GM10248 (cell line): ENCODE measurements around the gene ODF2.

Experiments used
- CTCF ChIA-PET: fragments of 300-600 bp; sonication (Branson Sonifier 250); formaldehyde crosslinking; extraction: SDS; loops from one replicate; lab custom pipeline; 2021; ENCODE audit warnings: antibody characterized with exemption; lab: Yijun Ruan, JAX
- POLR2A ChIA-PET: fragments of 350-650 bp; sonication (Branson Sonifier 250); formaldehyde crosslinking; extraction: SDS; loops from one replicate; lab custom pipeline; 2020; ENCODE audit warnings: antibody characterized with exemption; lab: Yijun Ruan, JAX
- DNase-seq: peaks from one replicate; pipeline ENCODE4 v3.0.0; 2012; ENCODE audit errors: extremely low spot score
- CTCF ChIP-seq: IDR thresholded peaks from 2 replicates; pipeline ENCODE4 v1.5.1; 2012; ENCODE audit warnings: mild to moderate bottlenecking, low read depth; ENCODE audit errors: extremely low read depth, missing control alignments, control extremely low read depth

ODF2 gene

GRCh38 chr9:128512820-128513219 is 57.0 kb downstream of the ODF2 start:
- TF ChIP-seq CTCF = no peak
- CTCF ChIA-PET = interaction anchor here (1.1 kb wide), 1 partner anchor 9 kb away, joined by 3 read pairs; the partner anchor contains the start of gene GLE1
- POLR2A ChIA-PET = no interaction called here
- no peak for DNase-seq

GRCh38 chr9:128521956-128522355 is 66.2 kb downstream of the ODF2 start:
- DNase-seq = no peak
- no peak for TF ChIP-seq CTCF
- POLR2A ChIA-PET = interaction anchor here (1.7 kb wide), 1 partner anchor 30 kb away, joined by 8 read pairs; the partner anchor contains the start of gene SPTAN1
- CTCF ChIA-PET = interaction anchor here (1.1 to 1.7 kb wide), 3 partner anchors 47 to 139 kb away, joined by 3 to 4 read pairs (median 3); no protein-coding TSS in a partner anchor

- POLR2A ChIA-PET = no interaction called here
- DNase-seq = no peak
- CTCF ChIA-PET = interaction anchor here (1.4 to 1.7 kb wide), 2 partner anchors 15 to 85 kb away, joined by 4 read pairs; no protein-coding TSS in a partner anchor
- no peak for TF ChIP-seq CTCF
These were observed 67.6 kb downstream of the ODF2 start for GRCh38 chr9:128523199-128523925.

GRCh38 chr9:128526720-128527119 is 70.9 kb downstream of the ODF2 start:
- POLR2A ChIA-PET = no interaction called here
- CTCF ChIA-PET = interaction anchor here (1.2 to 1.5 kb wide), 2 partner anchors 14 to 22 kb away, joined by 3 to 5 read pairs; partner anchors contain the start of gene GLE1

GRCh38 chr9:128528445-128529160 is 72.8 kb downstream of the ODF2 start:
- POLR2A ChIA-PET = interaction anchor here (0.6 to 1.4 kb wide), 2 partner anchors 24 to 154 kb away, joined by 4 to 6 read pairs; partner anchors contain the start of gene SPTAN1
- CTCF ChIA-PET = interaction anchor here (0.5 to 1.3 kb wide), 2 partner anchors 10 to 91 kb away, joined by 3 read pairs; no protein-coding TSS in a partner anchor

More at GRCh38 chr9:128526720-128527119, 70.9 kb downstream of the ODF2 start:
- TF ChIP-seq CTCF = no peak
- no peak for DNase-seq

More at GRCh38 chr9:128528445-128529160, 72.8 kb downstream of the ODF2 start:
- no peak for TF ChIP-seq CTCF
- no peak for DNase-seq
